ENCODE data around the gene CLASP1.
"Not testable (repeated sequence)": the region's sequence is repeated elsewhere in the genome, so short reads cannot be mapped to it uniquely, and the experiment has no call there.

Gene CLASP1

DNA sequence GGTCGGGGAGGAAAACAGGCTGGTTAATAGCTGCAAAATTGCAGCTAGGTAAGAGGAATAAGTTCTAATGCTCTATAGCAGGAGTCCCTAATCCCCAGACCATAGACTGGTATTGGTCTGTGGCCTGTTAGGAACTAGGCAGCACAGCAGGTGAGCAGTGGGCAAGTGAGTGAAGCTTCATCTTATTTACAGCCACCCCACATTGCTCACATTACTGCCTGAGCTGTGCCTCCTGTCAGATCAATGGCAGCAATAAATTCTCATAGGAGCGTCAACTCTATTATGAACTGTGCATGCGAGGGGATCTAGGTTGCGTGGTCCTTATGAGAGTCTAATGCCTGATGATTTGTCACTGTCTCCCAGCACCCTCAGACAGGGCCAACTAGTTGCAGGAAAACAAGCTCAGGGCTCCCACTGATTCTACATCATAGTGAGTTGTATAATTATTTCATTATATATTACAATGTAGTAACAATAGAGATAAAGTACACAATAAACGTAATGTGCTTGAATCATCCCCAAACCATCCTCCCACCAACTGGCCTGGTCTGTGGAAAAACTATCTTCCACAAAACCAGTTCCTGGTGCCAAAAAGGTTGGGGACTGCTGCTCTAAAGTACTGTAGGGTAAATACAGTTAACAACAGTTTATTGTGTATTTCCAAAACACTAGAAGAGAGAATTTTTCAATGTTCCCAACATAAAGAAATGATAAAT, 272.6 kb downstream of the CLASP1 start:
- no peak for DNase-seq (ENCODE audit: low read depth)
- TF ChIP-seq, protein P1, sequence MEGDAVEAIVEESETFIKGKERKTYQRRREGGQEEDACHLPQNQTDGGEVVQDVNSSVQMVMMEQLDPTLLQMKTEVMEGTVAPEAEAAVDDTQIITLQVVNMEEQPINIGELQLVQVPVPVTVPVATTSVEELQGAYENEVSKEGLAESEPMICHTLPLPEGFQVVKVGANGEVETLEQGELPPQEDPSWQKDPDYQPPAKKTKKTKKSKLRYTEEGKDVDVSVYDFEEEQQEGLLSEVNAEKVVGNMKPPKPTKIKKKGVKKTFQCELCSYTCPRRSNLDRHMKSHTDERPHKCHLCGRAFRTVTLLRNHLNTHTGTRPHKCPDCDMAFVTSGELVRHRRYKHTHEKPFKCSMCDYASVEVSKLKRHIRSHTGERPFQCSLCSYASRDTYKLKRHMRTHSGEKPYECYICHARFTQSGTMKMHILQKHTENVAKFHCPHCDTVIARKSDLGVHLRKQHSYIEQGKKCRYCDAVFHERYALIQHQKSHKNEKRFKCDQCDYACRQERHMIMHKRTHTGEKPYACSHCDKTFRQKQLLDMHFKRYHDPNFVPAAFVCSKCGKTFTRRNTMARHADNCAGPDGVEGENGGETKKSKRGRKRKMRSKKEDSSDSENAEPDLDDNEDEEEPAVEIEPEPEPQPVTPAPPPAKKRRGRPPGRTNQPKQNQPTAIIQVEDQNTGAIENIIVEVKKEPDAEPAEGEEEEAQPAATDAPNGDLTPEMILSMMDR (IDR thresholded peaks at IDR 0.05; ENCODE audit: insufficient read depth, low read depth, low read length, missing control alignments), result no peak

DNA sequence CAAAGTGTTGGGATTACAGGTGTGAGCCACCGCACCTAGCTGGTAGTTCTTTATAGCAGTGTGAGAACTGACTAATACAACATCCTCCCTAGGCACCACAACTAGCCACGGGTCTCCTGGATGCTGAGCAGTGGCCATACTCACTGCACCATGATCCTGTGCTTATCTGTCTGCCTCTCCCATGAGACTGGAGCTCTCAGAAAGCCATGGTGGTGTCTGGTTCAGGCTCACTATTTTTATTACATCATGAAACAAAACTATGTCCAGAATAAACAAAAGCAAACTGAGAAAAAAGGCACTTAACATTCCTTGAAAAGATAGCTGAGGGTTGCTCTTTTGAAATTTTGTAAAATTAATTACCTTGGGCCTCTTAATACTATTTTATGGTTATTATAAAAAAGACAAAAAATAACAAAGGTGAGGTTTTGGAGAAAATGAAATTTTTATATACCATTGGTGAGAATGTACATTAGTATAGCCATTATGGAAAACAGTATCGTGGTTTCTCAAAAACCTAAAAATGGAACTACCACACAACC, 273.6 kb downstream of the CLASP1 start:
- no peak overlapping the region for H3K4me3 ChIP-seq (ENCODE audit: low read length)
- no peak for DNase-seq (ENCODE audit: low read depth)
- TF ChIP-seq, protein P1 (IDR thresholded peaks at IDR 0.05; ENCODE audit: insufficient read depth, low read depth, low read length, missing control alignments), result no peak

More for the DNA sequence above, 272.6 kb downstream of the CLASP1 start:
- H3K4me3 ChIP-seq (ENCODE audit: low read length), result no peak overlapping the region

DNA sequence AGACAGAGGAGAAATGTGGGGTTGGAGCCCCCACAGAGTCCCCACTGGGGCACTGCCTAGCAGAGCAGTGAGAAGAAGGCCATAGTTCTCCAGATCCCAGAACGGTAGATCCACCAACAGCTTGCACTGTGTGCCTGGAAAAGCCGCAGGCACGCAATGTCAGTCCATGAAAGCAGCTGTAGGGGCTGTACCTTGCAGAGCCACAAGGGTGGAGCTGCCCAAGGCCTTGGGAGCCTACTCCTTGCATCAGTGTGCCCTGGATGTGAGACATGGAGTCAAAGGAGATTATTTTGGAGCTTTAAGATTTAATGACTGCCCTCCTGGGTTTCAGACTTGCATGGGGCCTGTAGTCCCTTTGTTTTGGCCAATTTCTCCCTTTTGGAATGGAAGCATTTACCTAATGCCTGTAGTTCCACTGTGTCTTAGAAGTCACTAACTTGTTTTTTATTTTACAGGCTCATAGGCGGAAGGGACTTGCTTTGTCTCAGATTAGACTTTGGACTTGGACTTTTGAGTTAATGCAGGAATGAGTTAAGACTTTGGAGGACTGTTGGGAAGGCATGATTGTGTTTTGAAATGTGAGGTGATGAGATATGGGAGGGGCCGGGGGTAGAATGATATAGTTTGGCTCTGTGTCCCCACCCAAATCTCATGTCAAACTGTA, 274.7 kb downstream of the CLASP1 start:
- H3K4me3 ChIP-seq (ENCODE audit: low read length); DNase-seq (ENCODE audit: low read depth): not testable (repeated sequence)

DNA sequence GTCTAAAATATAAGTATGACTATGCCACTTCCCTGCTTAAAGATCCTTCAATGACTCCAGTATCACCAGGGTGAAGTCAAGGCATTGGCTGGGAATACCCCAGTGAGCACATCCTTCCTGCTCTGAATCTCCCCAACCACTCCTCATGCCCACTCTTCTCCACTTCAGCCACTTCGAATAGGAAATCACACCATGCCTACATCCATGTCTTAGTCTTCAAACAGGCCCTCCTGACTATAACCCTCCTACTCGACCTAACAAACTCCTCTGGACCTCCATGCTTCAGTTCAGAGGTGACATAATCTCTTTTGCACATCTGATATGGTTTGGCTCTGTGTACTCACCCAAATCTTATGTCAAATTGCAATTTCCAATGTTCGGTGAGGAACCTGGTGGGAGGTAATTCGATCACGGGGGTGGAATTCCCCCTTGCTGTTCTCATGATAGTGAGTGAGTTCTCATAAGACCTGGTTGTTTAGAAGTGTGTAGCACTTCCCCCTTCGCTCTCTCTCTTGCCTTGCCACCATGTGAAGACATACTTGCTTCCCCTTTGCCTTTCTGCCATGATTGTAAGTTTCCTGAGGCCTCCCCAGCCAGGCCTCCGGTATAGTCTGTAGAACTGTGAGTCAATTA, 276.4 kb downstream of the CLASP1 start:
- DNase-seq (ENCODE audit: low read depth), result no peak
- TF ChIP-seq, protein P1 (IDR thresholded peaks at IDR 0.05; ENCODE audit: insufficient read depth, low read depth, low read length, missing control alignments), result no peak
- no peak overlapping the region for H3K4me3 ChIP-seq (ENCODE audit: low read length)

DNA sequence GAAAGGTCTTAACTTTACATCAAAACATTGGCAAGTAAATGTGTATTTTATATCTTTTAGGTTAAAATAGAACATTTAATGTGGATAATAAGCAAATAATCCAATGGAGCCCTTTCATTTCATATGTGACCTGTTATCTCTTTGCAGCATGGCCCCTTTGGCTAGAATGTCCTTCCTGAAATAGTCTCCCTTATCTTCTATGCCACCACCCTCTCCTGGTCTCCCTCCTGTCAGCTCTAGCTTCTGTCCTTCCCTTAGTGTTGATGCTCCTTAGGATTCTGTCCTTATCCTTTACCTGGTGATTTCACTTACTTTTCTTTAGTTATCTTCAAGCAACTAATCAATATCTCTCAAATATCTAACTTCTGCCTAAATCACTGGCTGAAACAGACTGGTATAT, 277.2 kb downstream of the CLASP1 start:
- TF ChIP-seq, protein P1 (IDR thresholded peaks at IDR 0.05; ENCODE audit: insufficient read depth, low read depth, low read length, missing control alignments), result no peak
- no peak overlapping the region for H3K4me3 ChIP-seq (ENCODE audit: low read length)
- no peak for DNase-seq (ENCODE audit: low read depth)

DNA sequence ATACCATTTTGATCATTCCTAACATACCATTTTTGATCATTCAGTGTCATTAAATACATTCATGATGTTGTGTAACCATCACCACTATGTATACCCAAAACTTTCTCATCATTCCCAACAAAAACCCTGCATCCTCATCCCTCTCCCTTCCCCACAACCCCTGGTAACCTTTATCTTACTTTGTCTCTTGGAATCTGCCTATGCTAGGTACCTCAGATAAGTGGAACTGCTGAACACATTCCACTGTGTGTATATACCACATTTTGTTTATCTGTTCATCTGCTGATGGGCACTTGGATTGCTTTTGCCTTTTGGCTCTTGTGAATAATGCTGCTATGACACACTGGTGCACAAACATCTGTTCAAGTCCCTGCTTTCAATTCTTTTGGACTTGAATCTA, 280.4 kb downstream of the CLASP1 start:
- TF ChIP-seq, protein P1 (IDR thresholded peaks at IDR 0.05; ENCODE audit: insufficient read depth, low read depth, low read length, missing control alignments), result no peak
- no peak for DNase-seq (ENCODE audit: low read depth)
- H3K4me3 ChIP-seq (ENCODE audit: low read length), result no peak overlapping the region

DNA sequence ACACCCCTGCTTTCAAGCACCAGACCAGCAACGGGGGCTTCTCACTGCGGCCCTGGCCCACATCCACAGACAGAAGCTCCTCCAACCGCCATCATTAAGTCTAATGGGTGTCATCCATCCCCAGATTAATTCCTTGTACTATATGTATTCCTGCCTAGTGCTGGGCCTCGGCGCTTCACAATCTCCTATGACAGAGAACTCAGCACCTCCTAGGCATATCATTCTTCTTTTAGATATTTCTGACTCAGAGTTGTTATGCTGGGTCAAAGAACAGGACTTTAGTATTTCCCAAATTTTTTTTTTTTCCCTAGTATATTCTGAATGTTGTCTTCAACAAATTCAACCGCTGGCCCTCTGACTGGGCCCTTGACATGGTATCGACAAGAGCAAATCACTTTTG, 281.1 kb downstream of the CLASP1 start:
- TF ChIP-seq, protein P1 (IDR thresholded peaks at IDR 0.05; ENCODE audit: insufficient read depth, low read depth, low read length, missing control alignments), result no peak
- DNase-seq (ENCODE audit: low read depth), result no peak

More for the DNA sequence above, 281.1 kb downstream of the CLASP1 start:
- H3K4me3 ChIP-seq (ENCODE audit: low read length), result no peak overlapping the region
